Gastroesophageal sphincter (tissue), 4 donors: ENCODE data around the gene OR2M5. TPM values are rescaled to one million over a fixed set of nuclear protein-coding genes. Genes with fewer than 3 reads are reported as not detected.

ENCODE experiments used
- ATAC-seq: fragments of 150-250 bp; one replicate; pipeline ENCODE4 v1.9.1; 2016; ENCODE audit warnings: mild to moderate bottlenecking, moderate library complexity
- H3K27ac ChIP-seq, 4 donors: fragments of 200-600 bp; sonication (generic) in 3 of 4; 1 replicate in 3 of 4; 2 replicates in 1 of 4; pipeline ENCODE4 v1.5.1; 2016 to 2019
- H3K27me3 ChIP-seq: fragments of 200-600 bp; sonication (generic); one replicate; pipeline ENCODE4 v1.5.1; 2019
- H3K36me3 ChIP-seq, 2 donors: fragments of 200-600 bp; sonication (generic); one replicate each; pipeline ENCODE4 v1.5.1; 2019; ENCODE audit warnings: control low read depth in 1 of 2
- H3K4me1 ChIP-seq, 3 donors: fragments of 200-600 bp; sonication (generic); 1 replicate in 2 of 3; 2 replicates in 1 of 3; pipeline ENCODE4 v1.5.1; 2016 to 2019; ENCODE audit warnings: control low read depth in 2 of 3
- H3K4me3 ChIP-seq, 2 donors: fragments of 200-600 bp; sonication (generic); one replicate each; pipeline ENCODE4 v1.5.1; 2019; ENCODE audit warnings: mild to moderate bottlenecking in 1 of 2, moderate library complexity in 1 of 2
- H3K9me3 ChIP-seq, 3 donors: fragments of 200-600 bp; sonication (generic); one replicate each; pipeline ENCODE4 v1.5.1; 2017 to 2019; ENCODE audit warnings: control low read depth in 2 of 3
- EP300 ChIP-seq: sonication (generic); formaldehyde crosslinking; IDR thresholded peaks from one replicate; pipeline ENCODE4 v1.6.1; 2017; ENCODE audit warnings: antibody characterized with exemption, mild to moderate bottlenecking
- POLR2A ChIP-seq, 2 donors: fragments of 450-650 bp; IDR thresholded peaks; one replicate each; pipeline ENCODE4 v1.6.1; 2017; ENCODE audit warnings: antibody characterized with exemption in 2 of 2, mild to moderate bottlenecking in 2 of 2, moderate library complexity in 1 of 2
- POLR2AphosphoS5 ChIP-seq: sonication (generic); formaldehyde crosslinking; IDR thresholded peaks from one replicate; pipeline ENCODE4 v1.6.1; 2017; ENCODE audit warnings: antibody characterized with exemption
- WGBS, 2 donors: methylation state at CpG; one replicate each; pipeline ENCODE4 v1.1.5; 2018; ENCODE audit warnings: low coverage in 1 of 2; 5-methylcytosine and 5-hydroxymethylcytosine counted together
- total RNA-seq, 4 donors: library from RNA; depleted of rRNA; stranded (reverse); fragments of >200 nt; gene quantifications; one replicate each; pipeline ENCODE4 v1.1.0, GENCODE V29; 2016
- TF ChIP-seq, protein P1 (sequence below), 4 experiments: fragments of 200-600 bp in 2 of 4; fragments of 450-650 bp in 2 of 4; sonication (generic) in 1 of 4; IDR thresholded peaks; one replicate each; pipeline ENCODE4 v1.5.1; 2017 to 2019; ENCODE audit warnings: antibody characterized with exemption in 4 of 4, mild to moderate bottlenecking in 2 of 4, moderate library complexity in 2 of 4

The OR2M5 gene
- total RNA-seq, 4 donors from 2014 or later = not detected

DNA sequence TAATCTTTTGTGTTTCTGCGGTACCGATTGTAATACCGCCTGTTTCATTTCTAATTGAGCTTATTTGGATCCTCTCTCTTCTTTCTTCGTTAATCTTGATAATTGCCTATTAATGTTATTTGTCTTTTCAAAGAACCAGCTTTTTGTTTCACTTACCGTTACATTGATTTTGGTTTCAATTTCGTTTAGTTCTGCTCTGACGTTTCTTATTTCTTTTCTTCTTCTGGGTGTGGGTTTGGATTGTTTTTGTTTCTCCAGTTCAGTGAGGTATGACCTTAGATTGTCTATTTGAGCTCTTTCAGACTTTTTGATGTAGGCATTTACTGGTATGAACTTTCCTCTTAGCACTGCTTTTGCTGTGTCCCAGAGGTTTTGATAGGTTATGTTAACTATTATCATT lies 39.0 kb downstream of the OR2M5 start:
- Histone ChIP-seq H3K9me3 (peaks cover 0 to 8% (median 0%) of the 10 kb centered on the region in 3 donors), H3K27ac (no peak overlapping the region), H3K27me3 (no peaks in the 10 kb centered on the region), H3K36me3 (no peaks in the 10 kb centered on the region), H3K4me1 (no peaks in the 10 kb centered on the region), H3K4me3 (no peak overlapping the region)
- TF ChIP-seq POLR2AphosphoS5 (no peak), EP300 (no peak), POLR2A (IDR thresholded peaks at IDR 0.05) (no peak)
- TF ChIP-seq, protein P1, sequence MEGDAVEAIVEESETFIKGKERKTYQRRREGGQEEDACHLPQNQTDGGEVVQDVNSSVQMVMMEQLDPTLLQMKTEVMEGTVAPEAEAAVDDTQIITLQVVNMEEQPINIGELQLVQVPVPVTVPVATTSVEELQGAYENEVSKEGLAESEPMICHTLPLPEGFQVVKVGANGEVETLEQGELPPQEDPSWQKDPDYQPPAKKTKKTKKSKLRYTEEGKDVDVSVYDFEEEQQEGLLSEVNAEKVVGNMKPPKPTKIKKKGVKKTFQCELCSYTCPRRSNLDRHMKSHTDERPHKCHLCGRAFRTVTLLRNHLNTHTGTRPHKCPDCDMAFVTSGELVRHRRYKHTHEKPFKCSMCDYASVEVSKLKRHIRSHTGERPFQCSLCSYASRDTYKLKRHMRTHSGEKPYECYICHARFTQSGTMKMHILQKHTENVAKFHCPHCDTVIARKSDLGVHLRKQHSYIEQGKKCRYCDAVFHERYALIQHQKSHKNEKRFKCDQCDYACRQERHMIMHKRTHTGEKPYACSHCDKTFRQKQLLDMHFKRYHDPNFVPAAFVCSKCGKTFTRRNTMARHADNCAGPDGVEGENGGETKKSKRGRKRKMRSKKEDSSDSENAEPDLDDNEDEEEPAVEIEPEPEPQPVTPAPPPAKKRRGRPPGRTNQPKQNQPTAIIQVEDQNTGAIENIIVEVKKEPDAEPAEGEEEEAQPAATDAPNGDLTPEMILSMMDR (IDR thresholded peaks at IDR 0.05) = no peak
- ATAC-seq = no peak
- 83% methylated on average over 7 of the region's 7 CpGs; no CpG with 5 or more reads in 1 of the 2 donors for WGBS, 2 donors

DNA sequence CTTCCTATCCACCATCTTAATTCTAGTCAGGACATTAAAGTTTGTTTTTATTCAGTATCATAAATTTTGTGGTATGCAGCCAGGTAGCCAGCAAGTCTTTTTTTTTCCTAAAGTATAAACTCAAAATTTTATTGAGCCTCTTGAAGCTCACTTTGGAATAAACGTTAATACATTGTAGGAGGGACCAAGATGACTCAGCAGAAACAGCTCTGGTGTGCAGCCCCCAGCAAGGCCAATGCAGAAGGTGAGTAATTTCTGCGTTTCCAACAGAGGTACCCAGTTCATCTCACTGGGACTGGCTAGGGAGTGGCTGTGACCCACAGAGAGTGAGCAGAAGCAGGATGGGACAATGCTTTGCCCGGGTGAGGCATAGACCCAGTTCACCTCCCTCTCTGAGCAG lies 42.4 kb downstream of the OR2M5 start:
- 33% methylated on average over 1 of the region's 3 CpGs; no CpG with 5 or more reads in 1 of the 2 donors for WGBS, 2 donors
- no peaks in the 10 kb centered on the region for H3K27me3 ChIP-seq
- H3K4me1 ChIP-seq = no peaks in the 10 kb centered on the region
- peaks cover 0 to 8% (median 0%) of the 10 kb centered on the region in 3 donors for H3K9me3 ChIP-seq
- no peak for TF ChIP-seq POLR2AphosphoS5
- no peak for TF ChIP-seq POLR2A (IDR thresholded peaks at IDR 0.05)
- TF ChIP-seq EP300 = no peak
- TF ChIP-seq, protein P1 (IDR thresholded peaks at IDR 0.05) = no peak
- no peak overlapping the region for H3K27ac ChIP-seq
- H3K36me3 ChIP-seq = no peaks in the 10 kb centered on the region
- no peak for ATAC-seq
- H3K4me3 ChIP-seq = no peak overlapping the region

DNA sequence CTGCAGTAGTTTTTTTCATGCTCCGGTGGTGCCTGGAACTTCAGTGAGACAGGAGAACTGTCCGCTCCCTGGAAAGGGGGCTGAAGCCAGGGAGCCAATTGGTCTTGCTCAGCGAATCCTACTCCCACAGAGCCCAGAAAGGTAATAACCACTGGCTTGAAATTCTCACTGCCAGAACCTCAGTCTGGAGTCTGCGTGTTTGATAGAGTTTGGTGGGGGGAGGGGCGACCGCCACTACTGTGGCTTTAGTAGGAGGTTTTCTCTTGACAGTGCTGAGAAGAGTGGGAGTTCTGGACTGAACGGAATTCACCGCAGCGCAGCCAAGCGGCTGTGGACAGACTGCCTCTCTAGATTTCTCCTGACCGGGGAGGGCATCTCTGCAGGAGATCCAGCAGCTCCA lies 44.1 kb downstream of the OR2M5 start:
- WGBS, 2 donors = 27 to 80% methylated on average over 1 to 8 of the region's 11 CpGs
- H3K4me1 ChIP-seq = no peaks in the 10 kb centered on the region

DNA sequence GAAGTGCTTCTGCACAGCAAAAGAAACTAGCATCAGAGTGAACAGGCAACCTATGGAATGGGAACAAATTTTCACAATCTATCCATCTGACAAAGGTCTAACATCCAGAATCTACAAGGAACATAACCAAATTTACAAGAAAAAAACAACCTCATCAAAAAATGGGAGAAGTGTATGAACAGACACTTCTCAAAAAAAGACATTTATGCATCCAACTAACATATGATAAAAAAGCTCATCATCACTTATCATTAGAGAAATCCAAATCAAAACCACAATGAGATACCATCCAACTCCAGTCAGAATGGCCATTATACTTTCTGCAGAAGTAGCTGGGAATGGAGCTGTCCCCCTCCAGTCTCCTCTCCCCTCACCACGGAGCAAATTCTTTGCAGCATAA lies 49.2 kb downstream of the OR2M5 start:
- H3K4me3 ChIP-seq = no peak overlapping the region
- 79% methylated on average over 1 of the region's 1 CpG; no CpG with 5 or more reads in 1 of the 2 donors for WGBS, 2 donors
- no peaks in the 10 kb centered on the region for H3K4me1 ChIP-seq
- no peak for ATAC-seq
- peaks cover 0 to 17% (median 0%) of the 10 kb centered on the region in 3 donors for H3K9me3 ChIP-seq
- no peak overlapping the region for H3K27ac ChIP-seq
- TF ChIP-seq EP300 = no peak
- no peak for TF ChIP-seq POLR2AphosphoS5
- TF ChIP-seq, protein P1 (IDR thresholded peaks at IDR 0.05) = no peak
- TF ChIP-seq POLR2A (IDR thresholded peaks at IDR 0.05) = no peak
- no peaks in the 10 kb centered on the region for H3K27me3 ChIP-seq
- no peaks in the 10 kb centered on the region for H3K36me3 ChIP-seq

More for the DNA sequence above, 44.1 kb downstream of the OR2M5 start:
- Histone ChIP-seq H3K4me3 (no peak overlapping the region), H3K9me3 (peaks cover 0 to 17% (median 0%) of the 10 kb centered on the region in 3 donors), H3K27ac (no peak overlapping the region), H3K36me3 (no peaks in the 10 kb centered on the region), H3K27me3 (no peaks in the 10 kb centered on the region)
- no peak for ATAC-seq
- TF ChIP-seq EP300 = no peak
- no peak for TF ChIP-seq POLR2A (IDR thresholded peaks at IDR 0.05)
- TF ChIP-seq, protein P1 (IDR thresholded peaks at IDR 0.05) = no peak
- no peak for TF ChIP-seq POLR2AphosphoS5

Other genes starting within 250 kb of the OR2M5 start
- gene OR2W3, start 249.6 kb upstream of the OR2M5 start, total RNA-seq = 1 to 10 TPM in 1 of 4 donors, under 1 TPM in 2, not detected in 1; 0.39 to 1.6 (median 0.40) TPM
- not detected for gene OR2T8, start 224.9 kb upstream of the OR2M5 start, total RNA-seq
- not detected for gene OR2AJ1, start 220.3 kb upstream of the OR2M5 start, total RNA-seq
- not detected for gene OR2L8, start 196.3 kb upstream of the OR2M5 start, total RNA-seq
- not detected for gene OR2AK2, start 179.9 kb upstream of the OR2M5 start, total RNA-seq
- gene OR2L5, start 131.5 kb upstream of the OR2M5 start, total RNA-seq = not detected
- not detected for gene OR2L2, start 115.1 kb upstream of the OR2M5 start, total RNA-seq
- not detected for gene OR2L3, start 98.3 kb upstream of the OR2M5 start, total RNA-seq
- not detected for gene OR2L13, start 50.0 kb upstream of the OR2M5 start, total RNA-seq
- gene OR2M2, start 29.7 kb downstream of the OR2M5 start, total RNA-seq = not detected
- not detected for gene OR2M3, start 52.1 kb downstream of the OR2M5 start, total RNA-seq
- gene OR2M4, start 86.3 kb downstream of the OR2M5 start, total RNA-seq = under 1 TPM in 2 of 4 donors, not detected in 2; 0.05 to 0.50 TPM
- gene OR2T33, start 132.8 kb downstream of the OR2M5 start, total RNA-seq = not detected
- gene OR2T12, start 158.3 kb downstream of the OR2M5 start, total RNA-seq = not detected
- gene OR2M7, start 179.4 kb downstream of the OR2M5 start, total RNA-seq = not detected
- not detected for gene OR14C36, start 203.6 kb downstream of the OR2M5 start, total RNA-seq
- gene OR2T4, start 216.5 kb downstream of the OR2M5 start, total RNA-seq = not detected
- under 1 TPM in 1 of 4 donors, not detected in 3; 0.04 TPM for gene OR2T6, start 230.6 kb downstream of the OR2M5 start, total RNA-seq